H9 (cell line): ENCODE data around the gene CAPN14. TPM values are rescaled to one million over a fixed set of nuclear protein-coding genes. Genes with fewer than 3 reads are reported as not detected.

ENCODE experiments used
- DNase-seq: peaks from one replicate; pipeline ENCODE4 v3.0.0-alpha.2; 2017
- H2AFZ ChIP-seq: one replicate; pipeline ENCODE4 v1.6.1; 2013; ENCODE audit warnings: mild to moderate bottlenecking, low read length, control low read depth, moderate library complexity
- H2AK5ac ChIP-seq: 2 replicates; pipeline ENCODE4 v1.6.1; 2013; ENCODE audit warnings: low read length, control low read depth, mixed read lengths; ENCODE audit not compliant: insufficient read length
- H2BK120ac ChIP-seq: one replicate; pipeline ENCODE4 v1.6.1; 2013; ENCODE audit warnings: low read depth, mild to moderate bottlenecking, low read length, control low read depth, inconsistent platforms; ENCODE audit not compliant: poor library complexity, severe bottlenecking
- H2BK12ac ChIP-seq: 2 replicates; pipeline ENCODE4 v1.6.1; 2013; ENCODE audit warnings: low read length, control low read depth, mixed read lengths, low read depth; ENCODE audit not compliant: insufficient read length
- H2BK15ac ChIP-seq: 2 replicates; pipeline ENCODE4 v1.6.1; 2013; ENCODE audit warnings: low read depth, low read length, control low read depth
- H2BK20ac ChIP-seq: one replicate; pipeline ENCODE4 v1.6.1; 2013; ENCODE audit warnings: low read depth, mild to moderate bottlenecking, low read length, control low read depth, inconsistent platforms; ENCODE audit not compliant: poor library complexity, severe bottlenecking
- H2BK5ac ChIP-seq: 2 replicates; pipeline ENCODE4 v1.6.1; 2013; ENCODE audit warnings: low read length, control low read depth, mixed read lengths; ENCODE audit not compliant: insufficient read length
- H3K14ac ChIP-seq: 2 replicates; pipeline ENCODE4 v1.6.1; 2013; ENCODE audit warnings: low read length, control low read depth; ENCODE audit not compliant: insufficient read depth
- H3K18ac ChIP-seq: 2 replicates; pipeline ENCODE4 v1.6.1; 2013; ENCODE audit warnings: low read depth, mild to moderate bottlenecking, mixed read lengths, low read length, control low read depth; ENCODE audit not compliant: insufficient read length
- H3K23ac ChIP-seq: 2 replicates; pipeline ENCODE4 v1.6.1; 2013; ENCODE audit warnings: low read length, control low read depth, mixed read lengths, low read depth; ENCODE audit not compliant: insufficient read length
- H3K23me2 ChIP-seq: 2 replicates; pipeline ENCODE4 v1.6.1; 2013; ENCODE audit warnings: low read depth, mild to moderate bottlenecking, mixed read lengths, low read length, control low read depth; ENCODE audit not compliant: insufficient read length, poor library complexity, severe bottlenecking
- H3K27ac ChIP-seq: 2 replicates; pipeline ENCODE4 v1.5.1; 2013; ENCODE audit warnings: low read length, control low read depth, mixed read lengths, low read depth; ENCODE audit not compliant: insufficient read length
- H3K27me3 ChIP-seq: 2 replicates; pipeline ENCODE4 v1.6.1; 2013; ENCODE audit warnings: low read length, control low read depth, inconsistent platforms; ENCODE audit not compliant: insufficient read depth
- H3K4ac ChIP-seq: 2 replicates; pipeline ENCODE4 v1.6.1; 2013; ENCODE audit warnings: low read depth, mild to moderate bottlenecking, control low read depth, inconsistent platforms, low read length, moderate library complexity
- H3K4me1 ChIP-seq: 2 replicates; pipeline ENCODE4 v1.6.1; 2013; ENCODE audit warnings: low read length, control low read depth, inconsistent platforms; ENCODE audit not compliant: insufficient read depth
- H3K4me2 ChIP-seq: 2 replicates; pipeline ENCODE4 v1.6.1; 2013; ENCODE audit warnings: low read length, control low read depth, mixed read lengths; ENCODE audit not compliant: insufficient read length, insufficient read depth
- H3K56ac ChIP-seq: 2 replicates; pipeline ENCODE4 v1.6.1; 2013; ENCODE audit warnings: low read depth, mild to moderate bottlenecking, mixed read lengths, low read length, control low read depth; ENCODE audit not compliant: insufficient read length
- H3K79me1 ChIP-seq: 2 replicates; pipeline ENCODE4 v1.6.1; 2013; ENCODE audit warnings: low read depth, mild to moderate bottlenecking, moderate library complexity, low read length, control low read depth, inconsistent platforms; ENCODE audit not compliant: insufficient read depth, poor library complexity, severe bottlenecking
- H3K79me2 ChIP-seq: 2 replicates; pipeline ENCODE4 v1.6.1; 2013; ENCODE audit warnings: low read length, control low read depth, inconsistent platforms; ENCODE audit not compliant: insufficient read depth
- H3K9ac ChIP-seq: 2 replicates; pipeline ENCODE4 v1.6.1; 2013; ENCODE audit warnings: low read length, control low read depth, mixed read lengths; ENCODE audit not compliant: insufficient read length; ENCODE audit errors: extremely low read depth
- H3K9me3 ChIP-seq: one replicate; pipeline ENCODE4 v1.6.1; 2013; ENCODE audit warnings: low read depth, low read length, inconsistent platforms; ENCODE audit not compliant: control insufficient read depth
- H3T11ph ChIP-seq: one replicate; pipeline ENCODE4 v1.6.1; 2013; ENCODE audit warnings: mild to moderate bottlenecking, low read length, control low read depth, inconsistent platforms
- H4K20me1 ChIP-seq: one replicate; pipeline ENCODE4 v1.6.1; 2013; ENCODE audit not compliant: control insufficient read depth, insufficient read length, insufficient read depth
- H4K5ac ChIP-seq: 2 replicates; pipeline ENCODE4 v1.6.1; 2013; ENCODE audit warnings: low read depth, mild to moderate bottlenecking, mixed read lengths, low read length, control low read depth; ENCODE audit not compliant: insufficient read length
- H4K8ac ChIP-seq: replicated peaks from 2 replicates; pipeline ENCODE4 v1.6.1; 2013; ENCODE audit warnings: low read length, control low read depth, mixed read lengths, low read depth; ENCODE audit not compliant: insufficient read length
- H4K91ac ChIP-seq: 2 replicates; pipeline ENCODE4 v1.6.1; 2013; ENCODE audit warnings: low read depth, mild to moderate bottlenecking, moderate library complexity, mixed read lengths, low read length, control low read depth; ENCODE audit not compliant: insufficient read length
- H3K27ac Mint-ChIP-seq, 3 experiments: 2 replicates in 2 of 3; 3 replicates in 1 of 3; pipeline ENCODE4 v1.8.0; 2020 to 2021; ENCODE audit warnings: mixed read lengths in 3 of 3, mild to moderate bottlenecking in 1 of 3, moderate library complexity in 1 of 3
- H3K27me3 Mint-ChIP-seq: 2 replicates; pipeline ENCODE4 v1.8.0; 2021; ENCODE audit warnings: low read depth, mild to moderate bottlenecking, moderate library complexity, mixed read lengths
- H3K36me3 Mint-ChIP-seq, 3 experiments: 2 replicates in 2 of 3; 3 replicates in 1 of 3; pipeline ENCODE4 v1.8.0; 2020 to 2021; ENCODE audit warnings: low read depth in 3 of 3, mixed read lengths in 3 of 3; ENCODE audit not compliant: insufficient read depth in 1 of 3
- H3K4me1 Mint-ChIP-seq, 2 experiments: 2 replicates each; pipeline ENCODE4 v1.8.0; 2020; ENCODE audit warnings: mixed read lengths in 2 of 2
- H3K4me3 Mint-ChIP-seq, 2 experiments: 2 replicates in 1 of 2; 3 replicates in 1 of 2; pipeline ENCODE4 v1.8.0; 2020 to 2021; ENCODE audit warnings: mild to moderate bottlenecking in 2 of 2, mixed read lengths in 2 of 2, moderate library complexity in 1 of 2
- H3K9me3 Mint-ChIP-seq, 2 experiments: 2 replicates in 1 of 2; 3 replicates in 1 of 2; pipeline ENCODE4 v1.8.0; 2020; ENCODE audit warnings: mild to moderate bottlenecking in 2 of 2, mixed read lengths in 2 of 2, moderate library complexity in 1 of 2
- WGBS: extraction: QIAGEN DNeasy Blood & Tissue Kit; methylation state at CpG from one replicate; pipeline ENCODE4 v1.1.7; 2013; ENCODE audit warnings: missing lambda C conversion rate, low lambda C conversion rate, mixed read lengths; ENCODE audit not compliant: insufficient read length; ENCODE audit errors: extremely low coverage; 5-methylcytosine and 5-hydroxymethylcytosine counted together
- total RNA-seq: library from RNA; stranded (reverse); gene quantifications from 2 replicates; pipeline ENCODE4 v1.2.1, GENCODE V29; 2021
- TF ChIP-seq, protein P1 (sequence below): fragments of 200-600 bp; sonication (generic); conservative IDR thresholded peaks from 3 replicates; pipeline ENCODE4 v1.8.0; 2021; ENCODE audit warnings: antibody characterized with exemption, mild to moderate bottlenecking

The CAPN14 gene
- total RNA-seq, 1 experiment from 2014 or later, result 0.09 TPM

DNA sequence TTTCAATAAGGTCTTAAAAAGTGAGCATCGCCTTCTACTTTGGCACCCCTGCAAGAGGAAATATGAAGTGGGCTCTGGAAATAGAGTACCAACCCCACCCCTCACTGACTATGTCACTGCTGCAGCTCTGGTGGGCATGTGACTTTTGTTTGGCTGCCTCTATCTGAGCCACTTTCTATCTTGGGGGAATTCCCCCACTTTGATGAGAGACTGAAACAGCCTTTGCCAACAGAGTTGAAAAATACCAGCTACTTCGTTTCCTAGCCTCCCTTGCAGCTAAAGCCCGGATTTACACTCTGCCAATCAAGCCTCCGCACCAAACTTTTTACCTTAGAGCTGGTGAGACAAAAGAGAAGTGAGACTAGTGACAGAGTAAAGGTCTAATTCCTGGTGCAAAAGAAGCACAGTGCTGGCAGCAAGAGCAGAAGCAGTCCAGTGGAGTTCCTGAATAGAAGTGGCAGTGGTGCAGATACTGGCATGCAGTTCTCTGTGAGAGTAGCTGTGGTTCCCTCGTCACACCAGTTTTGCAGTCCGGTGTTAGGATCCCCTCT is 67.1 kb downstream of the CAPN14 start:
- H3K27ac ChIP-seq, result no peak overlapping the region
- no peak overlapping the region for H2BK5ac ChIP-seq
- no peak overlapping the region for H2AK5ac ChIP-seq
- H3K4me1 ChIP-seq, result no peaks in the 10 kb centered on the region
- no peak for DNase-seq
- H3K36me3 Mint-ChIP-seq, result no peaks in the 10 kb centered on the region
- H3K4me3 Mint-ChIP-seq, result no peak overlapping the region
- H3K23me2 ChIP-seq, result no peaks in the 10 kb centered on the region
- H2BK15ac ChIP-seq, result no peak overlapping the region
- WGBS, result no CpG with 5 or more reads among the region's 6 CpGs
- H3K4me2 ChIP-seq, result no peak overlapping the region
- H3K27me3 ChIP-seq, result no peaks in the 10 kb centered on the region
- H4K5ac ChIP-seq, result no peak overlapping the region
- H4K8ac ChIP-seq, result no peak overlapping the region
- no peak overlapping the region for H3K14ac ChIP-seq
- H3K79me1 ChIP-seq, result no peaks in the 10 kb centered on the region
- no peak overlapping the region for H3K23ac ChIP-seq
- TF ChIP-seq, protein P1, sequence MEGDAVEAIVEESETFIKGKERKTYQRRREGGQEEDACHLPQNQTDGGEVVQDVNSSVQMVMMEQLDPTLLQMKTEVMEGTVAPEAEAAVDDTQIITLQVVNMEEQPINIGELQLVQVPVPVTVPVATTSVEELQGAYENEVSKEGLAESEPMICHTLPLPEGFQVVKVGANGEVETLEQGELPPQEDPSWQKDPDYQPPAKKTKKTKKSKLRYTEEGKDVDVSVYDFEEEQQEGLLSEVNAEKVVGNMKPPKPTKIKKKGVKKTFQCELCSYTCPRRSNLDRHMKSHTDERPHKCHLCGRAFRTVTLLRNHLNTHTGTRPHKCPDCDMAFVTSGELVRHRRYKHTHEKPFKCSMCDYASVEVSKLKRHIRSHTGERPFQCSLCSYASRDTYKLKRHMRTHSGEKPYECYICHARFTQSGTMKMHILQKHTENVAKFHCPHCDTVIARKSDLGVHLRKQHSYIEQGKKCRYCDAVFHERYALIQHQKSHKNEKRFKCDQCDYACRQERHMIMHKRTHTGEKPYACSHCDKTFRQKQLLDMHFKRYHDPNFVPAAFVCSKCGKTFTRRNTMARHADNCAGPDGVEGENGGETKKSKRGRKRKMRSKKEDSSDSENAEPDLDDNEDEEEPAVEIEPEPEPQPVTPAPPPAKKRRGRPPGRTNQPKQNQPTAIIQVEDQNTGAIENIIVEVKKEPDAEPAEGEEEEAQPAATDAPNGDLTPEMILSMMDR, result no peak
- H4K20me1 ChIP-seq, result no peaks in the 10 kb centered on the region
- no peak overlapping the region for H2BK20ac ChIP-seq
- no peaks in the 10 kb centered on the region for H3K79me2 ChIP-seq
- H3K9me3 ChIP-seq, result no peaks in the 10 kb centered on the region
- no peak overlapping the region for H2AFZ ChIP-seq
- no peak overlapping the region for H4K91ac ChIP-seq
- no peak overlapping the region for H2BK120ac ChIP-seq
- no peaks in the 10 kb centered on the region; a peak in 1 of 5 replicates for H3K9me3 Mint-ChIP-seq
- H3K56ac ChIP-seq, result no peak overlapping the region
- no peak overlapping the region for H3T11ph ChIP-seq
- no peak overlapping the region for H2BK12ac ChIP-seq
- no peak overlapping the region for H3K18ac ChIP-seq
- peaks cover 10% of the 10 kb centered on the region for H3K27me3 Mint-ChIP-seq
- no peak overlapping the region for H3K27ac Mint-ChIP-seq
- no peaks in the 10 kb centered on the region for H3K4me1 Mint-ChIP-seq
- H3K4ac ChIP-seq, result no peak overlapping the region
- H3K9ac ChIP-seq, result no peak overlapping the region
